Activated naive CD4-positive, alpha-beta T cell treated with Interleukin-2 at 50 U/mL for 16 hours (primary cell): ENCODE results near the gene PRR33.
"Not testable (repeated sequence)": the region's sequence is repeated elsewhere in the genome, so short reads cannot be mapped to it uniquely, and the experiment has no call there.

ENCODE experiments used
- DNase-seq: peaks from one replicate; pipeline ENCODE4 v3.0.0-alpha.2; 2020

PRR33 gene

DNA sequence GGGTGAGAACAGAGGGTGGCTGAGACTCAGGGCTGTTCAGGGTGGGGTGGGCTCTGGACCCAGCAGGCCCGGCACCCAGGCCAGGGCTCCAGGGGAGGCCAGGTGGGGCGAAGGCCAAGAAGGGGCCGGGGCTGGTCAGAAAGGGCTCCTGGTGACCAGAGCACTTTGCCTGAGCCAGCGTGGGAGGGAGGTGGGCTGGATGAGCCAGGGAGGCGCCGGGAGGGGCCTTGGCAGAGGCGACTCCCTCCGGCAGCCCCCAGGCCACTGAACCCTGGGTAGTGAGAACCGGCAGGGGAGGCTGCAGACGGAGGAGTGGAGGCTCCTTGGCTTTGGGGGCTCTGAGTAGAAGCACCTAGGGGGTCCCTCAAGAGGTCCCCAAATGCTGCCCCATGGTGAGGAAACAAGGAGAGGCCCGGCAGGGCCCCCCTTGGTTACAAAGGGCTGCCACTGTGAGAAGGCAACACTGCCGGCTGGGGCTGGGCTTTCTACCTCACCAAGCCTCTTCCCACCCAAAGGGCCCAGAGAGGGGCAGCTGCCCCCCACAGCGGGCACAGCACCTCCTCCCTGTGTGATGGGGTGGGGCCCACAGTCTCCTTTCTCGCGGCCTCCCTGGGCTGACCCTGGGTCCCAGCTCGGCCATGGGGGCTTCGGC, 17.1 kb downstream of the PRR33 start:
- not testable (repeated sequence) for DNase-seq

DNA sequence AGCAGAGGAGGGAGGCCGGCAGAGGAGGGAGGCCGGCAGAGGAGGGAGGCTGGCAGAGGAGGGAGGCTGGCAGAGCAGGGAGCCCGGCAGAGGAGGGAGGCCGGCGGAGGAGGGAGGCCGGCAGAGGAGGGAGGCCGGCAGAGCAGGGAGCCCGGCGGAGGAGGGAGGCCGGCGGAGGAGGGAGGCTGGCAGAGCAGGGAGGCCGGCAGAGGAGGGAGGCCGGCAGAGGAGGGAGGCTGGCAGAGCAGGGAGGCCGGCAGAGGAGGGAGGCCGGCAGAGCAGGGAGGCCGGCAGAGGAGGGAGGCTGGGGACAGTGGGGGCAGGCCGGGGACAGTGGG, 17.9 kb downstream of the PRR33 start:
- not testable (repeated sequence) for DNase-seq

DNA sequence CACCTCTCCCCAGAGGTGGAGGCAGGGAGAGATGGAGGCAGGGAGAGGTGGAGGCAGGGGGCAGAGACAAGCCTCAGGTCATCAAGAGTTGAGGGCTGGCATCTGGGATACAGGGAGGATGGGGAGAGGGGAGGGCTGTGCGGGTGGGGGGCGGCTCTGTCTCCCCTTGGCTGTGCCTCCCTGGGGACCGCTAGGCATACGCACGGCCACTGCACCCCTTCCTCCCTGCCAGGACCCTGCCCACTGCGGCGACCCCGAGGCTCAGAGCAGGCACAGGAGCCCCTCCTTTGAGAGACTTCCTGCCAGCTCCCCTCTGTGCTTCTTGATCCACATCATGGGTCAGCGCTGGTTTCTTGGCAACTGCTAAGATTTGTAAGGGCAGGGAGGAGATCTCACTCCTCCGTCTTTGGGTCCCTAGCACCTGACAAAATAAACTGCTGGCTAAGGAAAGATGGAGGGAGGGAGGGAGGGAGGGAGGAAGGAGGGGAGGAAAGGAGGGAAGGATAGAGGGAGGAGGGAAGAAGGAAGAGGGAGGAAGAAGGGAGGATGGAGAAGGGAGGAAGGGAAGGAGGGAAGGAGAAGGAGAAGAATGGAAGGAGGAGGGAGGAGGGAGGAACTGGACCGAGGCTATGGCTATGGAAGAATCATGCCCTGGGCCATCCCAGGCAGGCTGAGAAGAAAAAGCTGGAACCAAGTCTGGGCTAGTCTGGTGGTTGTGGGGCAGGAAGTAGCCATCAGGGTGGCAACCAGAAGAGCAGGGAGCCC, 18.5 kb downstream of the PRR33 start:
- no peak for DNase-seq

DNA sequence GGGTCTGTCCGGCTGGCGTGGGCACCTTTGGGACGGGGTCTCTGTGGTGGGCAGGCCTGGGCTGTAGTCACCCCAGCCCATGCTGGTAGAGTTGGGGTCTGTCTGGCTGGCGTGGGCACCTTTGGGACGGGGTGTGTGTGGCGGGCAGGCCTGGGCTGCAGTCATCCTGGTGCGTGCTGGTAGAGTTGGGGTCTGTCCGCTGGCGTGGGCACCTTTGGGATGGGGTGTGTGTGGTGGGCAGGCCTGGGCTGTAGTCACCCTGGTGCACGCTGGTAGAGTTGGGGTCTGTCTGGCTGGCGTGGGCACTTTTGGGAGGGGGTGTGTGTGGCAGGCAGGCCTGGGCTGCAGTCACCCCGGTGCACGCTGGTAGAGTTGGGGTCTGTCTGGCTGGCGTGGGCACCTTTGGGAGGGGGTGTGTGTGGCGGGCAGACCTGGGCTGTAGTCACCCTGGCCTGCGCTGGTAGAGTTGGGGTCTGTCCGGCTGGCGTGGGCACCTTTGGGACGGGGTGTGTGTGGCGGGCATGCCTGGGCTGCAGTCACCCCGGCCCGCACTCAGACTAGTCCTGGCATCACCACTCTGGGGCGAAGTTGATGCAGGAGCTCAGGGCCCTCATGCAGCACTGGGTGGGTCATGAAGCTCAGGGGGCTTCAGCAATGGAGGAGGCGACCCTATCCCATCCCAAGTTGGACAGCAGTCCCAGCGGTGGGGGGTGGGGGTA, 19.3 kb downstream of the PRR33 start:
- DNase-seq = no peak

DNA sequence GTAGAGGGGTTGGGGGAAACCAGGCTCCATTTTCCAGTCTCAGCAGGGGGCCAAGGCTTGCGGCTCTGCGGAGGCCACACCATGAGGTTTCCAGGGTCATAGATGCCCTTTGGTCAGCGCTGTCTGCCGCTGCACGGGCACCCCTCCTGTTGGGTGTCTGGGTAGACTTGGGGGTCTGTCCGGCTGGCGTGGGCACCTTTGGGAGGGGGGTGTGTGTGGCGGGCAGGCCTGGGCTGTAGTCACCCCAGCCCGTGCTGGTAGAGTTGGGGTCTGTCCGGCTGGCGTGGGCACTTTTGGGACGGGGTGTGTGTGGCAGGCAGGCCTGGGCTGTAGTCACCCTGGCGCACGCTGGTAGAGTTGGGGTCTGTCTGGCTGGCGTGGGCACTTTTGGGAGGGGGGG, 20.2 kb downstream of the PRR33 start:
- no peak for DNase-seq

DNA sequence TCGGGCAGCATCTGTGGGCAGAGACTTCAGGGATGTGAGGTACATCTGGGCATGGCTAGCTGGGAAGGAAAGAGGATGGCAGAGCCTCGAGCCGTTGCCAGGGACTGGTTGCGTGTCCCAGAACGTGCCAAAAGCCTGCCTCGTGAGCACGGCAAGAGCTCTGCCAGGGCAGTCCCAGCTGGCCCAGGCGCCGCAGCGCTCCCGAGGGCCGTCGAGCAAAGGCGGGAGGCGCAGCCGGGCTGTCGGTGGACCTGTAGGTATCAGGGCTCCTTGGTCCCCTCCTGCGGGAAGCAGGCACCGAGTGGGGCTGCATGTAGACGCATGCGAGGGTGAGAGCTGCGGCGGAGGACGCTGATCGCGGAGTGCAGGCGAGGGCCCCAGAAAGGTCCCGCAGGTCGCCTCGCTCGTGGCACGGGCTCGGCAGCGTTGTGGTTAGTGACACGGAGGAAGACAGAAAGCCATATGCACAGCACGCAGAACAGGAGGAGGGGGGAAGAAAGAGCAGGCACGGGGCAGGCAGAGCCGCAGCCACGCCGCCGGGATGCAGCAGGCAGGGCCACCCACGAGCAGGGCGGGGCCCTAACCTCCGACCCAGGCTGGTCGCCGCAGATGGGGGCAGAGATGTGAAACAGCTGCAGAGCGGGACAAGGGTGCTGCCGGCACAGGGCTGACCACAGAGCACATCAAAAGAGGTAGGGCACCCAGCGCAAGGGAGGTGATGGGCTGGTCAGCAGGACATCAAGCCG, 20.8 kb downstream of the PRR33 start:
- peak; percentile 55 for DNase-seq

DNA sequence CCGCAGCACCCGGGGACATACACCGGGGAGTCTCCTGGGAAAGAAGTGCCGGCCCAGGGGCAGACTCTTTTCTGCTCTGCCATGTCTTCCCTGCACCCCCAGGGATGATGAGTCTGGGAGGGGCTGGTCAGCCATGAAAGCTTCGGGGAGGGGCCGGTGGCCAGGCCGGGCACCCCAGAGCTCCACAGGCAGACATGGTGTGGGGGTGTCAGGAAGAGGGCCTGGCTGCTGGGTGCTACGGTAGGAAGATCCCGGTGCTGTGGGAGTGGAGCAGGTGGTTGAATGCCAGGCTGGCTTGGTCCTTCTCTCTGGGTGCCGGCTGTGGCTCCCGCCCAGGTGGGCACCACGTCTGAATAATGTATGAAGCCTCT, 21.4 kb downstream of the PRR33 start:
- no peak for DNase-seq

DNA sequence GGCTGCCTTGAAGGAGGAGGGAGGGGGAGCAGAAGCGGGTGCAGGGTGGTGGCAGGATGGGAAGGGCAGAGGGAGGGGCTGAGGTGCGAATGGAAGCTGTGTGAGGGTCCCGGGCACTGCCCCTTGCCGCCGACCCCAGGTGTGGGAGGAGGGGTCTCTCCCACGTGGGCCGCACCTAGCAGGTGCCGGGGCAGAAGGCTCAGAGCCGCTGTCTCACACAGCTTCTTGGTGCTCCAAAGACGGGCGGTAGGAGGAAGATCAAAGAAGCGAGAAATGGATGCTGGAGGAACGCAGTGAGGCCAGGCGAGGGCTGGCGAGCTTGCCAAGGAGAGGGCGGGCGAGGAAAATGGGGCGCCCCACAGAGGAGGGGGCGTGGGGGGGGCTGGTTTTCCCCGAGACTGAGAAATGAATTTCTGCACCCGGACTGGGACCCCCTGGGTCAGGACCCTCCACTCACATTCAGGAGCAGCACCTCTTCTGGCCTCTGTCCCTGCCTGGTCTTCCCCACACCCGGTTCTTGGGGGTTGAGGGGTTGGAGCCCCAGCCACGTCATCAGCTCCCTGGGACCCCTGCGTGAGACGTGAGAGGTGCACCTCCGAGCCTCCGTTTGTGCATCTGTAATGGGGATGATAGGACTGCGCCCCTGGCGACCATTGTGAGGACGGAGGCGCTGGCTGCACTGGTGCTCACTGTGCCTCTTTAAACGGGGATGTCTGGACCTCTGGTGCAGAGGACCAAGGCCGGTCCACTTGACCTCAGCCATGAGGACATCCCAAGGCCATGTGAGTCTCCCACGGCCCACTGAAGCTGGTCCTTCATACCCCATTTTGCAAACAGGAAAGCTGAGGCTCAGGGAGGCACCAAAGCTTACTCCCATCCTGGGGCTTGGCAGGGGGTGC, 22.0 kb downstream of the PRR33 start:
- DNase-seq = no peak

DNA sequence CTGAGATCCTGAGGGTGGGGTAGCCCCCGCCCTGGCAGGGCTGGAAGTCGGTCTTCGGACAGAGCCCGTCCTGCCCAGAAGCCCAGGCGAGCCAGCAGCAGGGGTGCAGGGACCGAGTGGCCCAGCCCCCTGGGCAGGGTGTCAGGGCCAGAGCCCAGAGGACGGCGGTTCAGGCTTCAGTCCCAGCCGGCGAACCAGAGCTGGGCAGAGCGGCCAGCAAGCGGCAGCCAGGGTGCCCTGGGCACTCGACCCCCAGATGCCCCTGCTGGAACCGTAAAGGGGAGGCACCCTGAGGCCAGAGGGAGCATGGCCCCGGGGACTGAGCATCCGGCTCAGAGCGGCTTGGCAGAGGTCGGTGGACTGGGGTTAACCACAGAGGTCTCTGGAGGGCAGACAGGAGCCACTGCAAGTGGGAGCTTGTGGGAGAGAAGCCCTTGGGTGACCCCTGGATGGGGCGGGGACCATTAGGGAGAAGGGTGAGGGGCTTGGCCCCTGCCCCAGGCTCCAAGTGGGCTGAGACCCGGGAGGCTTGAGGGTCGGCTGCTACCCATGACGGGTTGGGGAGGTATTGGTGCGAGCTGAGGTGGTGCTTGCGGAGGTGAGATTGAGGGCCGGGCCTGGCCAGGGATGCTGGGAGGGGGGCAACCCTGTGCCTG, 22.9 kb downstream of the PRR33 start:
- no peak for DNase-seq

DNA sequence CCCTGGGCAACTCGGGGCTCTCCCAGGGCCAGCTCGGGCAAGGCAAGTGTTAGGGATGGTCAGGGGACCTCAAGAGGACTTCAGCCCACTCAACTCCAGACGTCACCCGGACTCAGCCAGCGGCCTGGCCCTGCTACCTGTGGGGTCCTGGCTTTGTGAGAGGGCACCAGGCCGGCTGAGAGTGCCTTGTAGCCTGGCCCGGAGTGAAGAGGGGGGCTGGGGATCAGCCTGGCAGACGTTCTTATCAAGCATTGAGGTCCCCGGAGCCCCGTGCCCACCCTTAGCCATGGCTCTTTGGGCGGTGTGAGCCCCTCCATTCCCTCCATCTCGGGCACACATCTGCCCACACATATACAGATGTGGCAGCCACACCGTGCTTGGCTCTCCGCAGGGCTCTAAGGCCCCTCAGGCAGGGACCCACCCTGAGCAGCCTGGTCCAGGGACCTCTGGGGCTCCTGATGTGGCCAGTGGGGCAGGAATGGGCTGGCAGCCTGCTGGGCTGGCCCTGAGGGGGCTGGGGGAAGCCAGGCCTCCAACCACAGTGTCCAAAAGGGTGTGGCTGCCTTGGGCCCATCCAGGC, 23.5 kb downstream of the PRR33 start:
- no peak for DNase-seq

DNA sequence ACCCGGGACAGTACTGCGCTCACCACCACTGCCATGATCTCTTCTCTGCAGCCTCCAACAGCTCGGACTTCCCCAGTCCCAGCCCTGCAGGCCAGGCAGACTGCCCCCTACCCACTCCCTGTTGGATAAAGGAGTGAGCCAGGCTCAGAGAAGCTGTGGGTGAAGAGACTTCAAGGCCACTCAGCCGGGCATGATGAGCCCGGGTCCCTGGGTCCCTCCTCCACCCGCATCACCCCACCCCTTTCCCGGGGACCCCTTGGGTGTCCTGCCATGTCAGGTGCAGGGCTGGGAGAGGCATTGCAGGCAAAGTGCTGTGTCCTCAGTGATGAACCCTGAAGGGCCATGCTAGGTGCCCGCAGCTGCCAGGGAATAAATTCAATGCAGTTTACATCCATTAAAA, 24.3 kb downstream of the PRR33 start:
- DNase-seq = no peak

DNA sequence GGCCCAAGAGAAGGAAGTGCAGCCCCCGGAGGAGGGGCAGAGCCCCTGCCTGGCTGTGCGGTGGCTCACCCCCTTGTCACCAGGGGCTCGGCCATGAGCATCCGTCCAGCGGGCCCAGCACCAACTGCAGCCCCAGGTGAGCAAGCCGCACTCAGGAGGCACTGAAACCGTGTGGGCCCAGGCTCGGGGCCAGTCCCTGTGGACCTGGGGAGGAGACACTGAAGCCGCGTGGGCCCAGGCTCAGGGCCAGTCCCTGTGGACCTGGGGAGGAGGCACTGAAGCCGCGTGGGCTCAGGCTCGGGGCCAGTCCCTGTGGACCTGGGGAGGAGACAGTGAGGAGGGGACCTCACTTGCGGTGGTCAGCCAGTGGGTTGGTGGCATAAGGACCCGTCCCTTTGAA, 24.9 kb downstream of the PRR33 start:
- no peak for DNase-seq

DNA sequence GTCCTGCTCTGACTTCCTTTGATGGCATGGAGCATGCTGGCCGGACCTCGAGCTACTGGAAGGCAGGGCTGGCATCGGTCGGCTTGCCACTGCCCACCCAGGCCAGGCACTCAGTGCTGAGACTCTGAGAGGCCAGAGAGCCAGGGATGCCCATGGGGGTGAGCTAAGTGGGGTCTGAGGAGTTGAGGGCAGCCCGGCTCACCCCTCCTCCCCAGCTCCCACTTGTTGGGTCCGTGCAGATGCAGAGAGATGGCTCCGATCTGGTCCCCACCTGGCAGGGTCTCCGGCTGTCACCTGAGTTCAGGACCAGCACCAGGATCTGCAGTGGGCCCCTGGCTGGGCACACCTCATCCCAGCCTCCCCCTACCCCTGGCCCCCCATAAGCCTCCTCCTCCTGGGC, 25.5 kb downstream of the PRR33 start:
- DNase-seq = no peak

DNA sequence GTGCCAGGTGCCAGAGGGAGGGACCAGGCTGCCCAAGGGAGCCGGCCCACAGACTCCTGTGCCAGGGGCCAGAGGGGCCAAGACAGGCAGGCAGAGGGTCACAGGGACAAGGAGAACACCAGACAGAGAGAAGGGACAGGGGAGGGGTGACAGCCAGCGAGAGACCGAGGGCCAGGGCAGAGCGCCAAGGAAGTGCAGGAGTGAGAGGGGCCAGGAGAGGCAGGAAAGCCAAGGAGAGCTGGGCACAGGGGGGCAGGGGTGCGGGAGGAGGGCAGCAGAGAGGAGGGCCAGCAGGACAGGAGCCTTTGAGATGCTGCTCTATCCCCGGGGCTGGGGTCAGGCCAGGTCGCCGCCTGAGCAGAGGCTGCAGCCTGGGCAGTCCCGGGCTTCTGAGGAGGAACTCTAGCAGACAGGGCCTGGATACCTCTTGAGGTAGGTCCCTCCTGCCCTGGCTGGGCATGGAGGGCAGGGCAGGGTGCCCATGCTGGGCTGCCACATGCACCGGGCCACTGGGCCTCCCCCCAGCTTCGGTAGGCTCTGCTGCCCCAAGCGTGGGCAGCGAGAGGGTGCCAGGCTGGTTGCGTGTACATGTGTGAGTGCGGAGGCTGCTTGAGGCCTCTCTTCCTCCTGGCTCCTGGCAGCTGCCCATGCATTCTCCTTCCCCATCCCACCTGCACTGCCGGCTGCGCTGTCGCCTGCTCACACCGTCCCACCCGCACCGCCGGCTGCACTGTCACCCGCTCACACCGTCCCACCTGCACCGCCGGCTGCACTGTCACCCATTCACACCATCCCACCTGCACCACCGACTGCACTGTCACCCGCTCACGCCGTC, 26.6 kb downstream of the PRR33 start:
- no peak for DNase-seq

DNA sequence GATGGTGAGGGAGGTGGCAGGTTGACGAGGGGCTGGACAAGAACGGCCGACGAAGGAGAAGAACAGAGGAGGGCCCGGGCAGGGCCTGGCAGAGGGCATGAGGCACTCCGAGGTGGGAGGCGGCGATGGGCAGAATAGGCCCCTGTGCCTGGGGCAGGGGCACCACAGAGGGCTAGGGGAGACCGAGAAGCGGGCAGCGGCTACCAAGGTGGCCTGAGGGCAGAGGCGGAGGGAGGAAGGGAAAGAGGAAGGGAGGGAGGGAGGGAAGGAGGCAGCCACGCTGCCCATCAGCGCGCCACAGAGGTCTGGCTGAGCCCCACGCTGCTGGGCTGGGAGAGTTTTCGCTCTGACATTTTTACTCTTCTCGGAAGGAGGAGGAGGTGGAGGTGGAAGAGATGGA, 27.5 kb downstream of the PRR33 start:
- DNase-seq = no peak

DNA sequence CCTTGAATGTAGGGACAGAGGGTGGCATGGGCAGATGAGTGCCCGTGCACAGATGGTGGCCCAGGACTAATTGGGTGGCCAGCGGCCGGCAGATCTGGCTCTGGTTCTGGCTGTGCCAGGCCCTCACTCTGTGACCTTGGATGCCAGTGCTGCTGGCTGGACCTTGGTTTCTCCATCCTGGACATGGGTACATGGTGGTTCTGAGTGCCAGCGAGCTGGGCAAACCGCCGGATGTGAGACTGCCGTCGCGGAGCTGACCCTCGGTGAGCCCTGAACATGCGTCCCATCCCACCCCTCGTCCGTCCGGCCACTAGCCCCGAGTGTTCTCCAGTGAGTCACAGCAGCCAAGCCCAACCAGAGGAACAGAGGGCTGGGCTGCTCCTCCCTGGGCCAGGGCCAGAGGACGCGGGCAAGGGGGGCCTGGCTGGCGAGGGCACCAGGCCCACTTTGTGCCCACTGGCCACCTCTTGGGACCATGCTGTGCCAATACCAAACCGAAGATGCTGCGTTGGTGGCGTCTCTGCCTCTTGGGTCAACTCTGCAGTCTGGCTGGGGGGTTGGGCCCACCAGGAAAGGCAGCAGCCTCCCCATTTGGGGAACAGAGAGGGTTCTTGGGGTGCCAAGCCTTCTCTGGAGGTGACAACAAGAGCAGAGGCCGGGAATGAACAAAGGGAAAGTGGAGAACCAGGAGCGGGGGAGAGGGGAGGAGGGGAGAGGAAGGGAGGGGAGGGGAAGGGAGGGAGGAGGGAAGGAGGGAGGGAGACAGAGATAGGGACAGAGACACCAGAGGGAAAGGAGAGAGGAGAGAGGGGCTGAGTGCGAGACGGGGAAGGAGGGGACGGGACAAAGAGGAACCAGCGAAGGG, 28.1 kb downstream of the PRR33 start:
- no peak for DNase-seq

DNA sequence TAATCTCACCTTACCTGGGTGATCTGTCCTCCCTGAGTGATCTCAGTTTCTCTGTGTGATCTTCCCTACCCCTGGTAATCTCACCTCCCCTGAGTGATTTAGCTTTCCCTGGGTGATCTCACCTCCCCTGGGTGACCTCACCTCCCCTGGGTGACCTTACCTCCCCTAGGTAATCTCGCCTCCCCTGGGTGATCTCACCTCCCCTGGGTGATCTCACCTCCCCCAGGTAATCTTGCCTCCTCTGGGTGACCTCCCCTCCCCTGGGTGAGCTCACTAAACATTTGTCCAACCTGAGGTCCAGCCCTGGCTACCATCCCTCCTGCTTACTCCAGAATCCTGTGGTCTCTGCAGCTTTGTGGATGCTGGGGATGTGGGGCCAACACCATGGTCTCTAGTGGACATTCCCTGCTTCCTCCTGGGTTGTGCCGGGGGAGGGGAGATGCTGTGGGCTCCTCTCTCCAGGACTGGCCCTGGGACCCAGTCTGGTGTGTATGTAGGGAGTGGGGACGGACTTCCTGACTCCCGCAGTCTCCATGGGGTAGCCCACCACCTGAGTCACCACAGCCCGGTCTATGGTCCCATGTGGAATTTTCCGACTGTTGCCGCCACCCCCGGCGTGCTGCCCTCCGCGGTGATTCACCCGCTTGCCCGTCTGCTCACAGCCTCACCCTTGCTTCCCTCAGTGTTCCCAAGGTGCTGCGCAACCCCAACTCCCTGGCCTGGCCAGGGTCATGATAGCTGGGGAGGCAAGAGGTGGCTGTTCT, 28.9 kb downstream of the PRR33 start:
- DNase-seq = no peak
